ENCODE measurements around the gene CYTH3. TPM values are rescaled to one million over a fixed set of nuclear protein-coding genes. Genes with fewer than 3 reads are reported as not detected.

Gene CYTH3
- total and polyA plus RNA-seq, 2 experiments from 2014 or later = 20.2 to 32.4 TPM

- Histone ChIP-seq H3K27ac (no peak overlapping the region), H3K4me1 (ENCODE audit: low read depth) (peaks cover 48% of the 10 kb centered on the region)
Observed at GRCh38 chr7:6248581-6248980, 23.8 kb downstream of the CYTH3 start.

GRCh38 chr7:6246251-6246917 is 26.0 kb downstream of the CYTH3 start:
- TF ChIP-seq CTCF (IDR thresholded peaks at IDR 0.05; ENCODE audit: low read depth, low read length) = no peak
- Histone ChIP-seq H3K4me3 (no peak overlapping the region), H3K27me3 (no peaks in the 10 kb centered on the region), H3K4me1 (ENCODE audit: low read depth) (peaks cover 33% of the 10 kb centered on the region), H3K9me3 (ENCODE audit: low read depth) (no peaks in the 10 kb centered on the region), H3K27ac (no peak overlapping the region), H3K36me3 (no peaks in the 10 kb centered on the region)
- DNase-seq (ENCODE audit: low read depth in 1 of 2, low spot score in 1 of 2) = peak in 1 of 2 donors; percentile 59

More at GRCh38 chr7:6248581-6248980, 23.8 kb downstream of the CYTH3 start:
- DNase-seq (ENCODE audit: low read depth in 1 of 2, low spot score in 1 of 2) = peak in 1 of 2 donors; percentile 79
- no peaks in the 10 kb centered on the region for H3K27me3 ChIP-seq
- H3K9me3 ChIP-seq (ENCODE audit: low read depth) = no peaks in the 10 kb centered on the region
- H3K4me3 ChIP-seq = no peak overlapping the region
- no peak for TF ChIP-seq CTCF (IDR thresholded peaks at IDR 0.05; ENCODE audit: low read depth, low read length)
- no peaks in the 10 kb centered on the region for H3K36me3 ChIP-seq

- Histone ChIP-seq H3K4me3 (no peak overlapping the region), H3K4me1 (ENCODE audit: low read depth) (peaks cover 18% of the 10 kb centered on the region), H3K9me3 (ENCODE audit: low read depth) (no peaks in the 10 kb centered on the region), H3K36me3 (no peaks in the 10 kb centered on the region), H3K27me3 (no peaks in the 10 kb centered on the region), H3K27ac (no peak overlapping the region)
- no peak for DNase-seq (ENCODE audit: low read depth in 1 of 2, low spot score in 1 of 2)
- no peak for TF ChIP-seq CTCF (IDR thresholded peaks at IDR 0.05; ENCODE audit: low read depth, low read length)
Observed at GRCh38 chr7:6244021-6244420, 28.4 kb downstream of the CYTH3 start.

GRCh38 chr7:6243168-6243567 is 29.3 kb downstream of the CYTH3 start:
- Histone ChIP-seq H3K4me3 (no peak overlapping the region), H3K27me3 (no peaks in the 10 kb centered on the region), H3K36me3 (no peaks in the 10 kb centered on the region), H3K9me3 (ENCODE audit: low read depth) (no peaks in the 10 kb centered on the region), H3K27ac (no peak overlapping the region), H3K4me1 (ENCODE audit: low read depth) (peaks cover 18% of the 10 kb centered on the region)
- no peak for TF ChIP-seq CTCF (IDR thresholded peaks at IDR 0.05; ENCODE audit: low read depth, low read length)
- no peak for DNase-seq (ENCODE audit: low read depth in 1 of 2, low spot score in 1 of 2)

- no peak overlapping the region for H3K4me3 ChIP-seq
- no peak for TF ChIP-seq CTCF (IDR thresholded peaks at IDR 0.05; ENCODE audit: low read depth, low read length)
- H3K27ac ChIP-seq = no peak overlapping the region
- no peaks in the 10 kb centered on the region for H3K36me3 ChIP-seq
- H3K27me3 ChIP-seq = no peaks in the 10 kb centered on the region
- H3K9me3 ChIP-seq (ENCODE audit: low read depth) = no peaks in the 10 kb centered on the region
- no peak for DNase-seq (ENCODE audit: low read depth in 1 of 2, low spot score in 1 of 2)
- H3K4me1 ChIP-seq (ENCODE audit: low read depth) = peaks cover 18% of the 10 kb centered on the region
Observed at GRCh38 chr7:6242561-6242960, 29.9 kb downstream of the CYTH3 start.
